Transverse colon (tissue), 4 donors: ENCODE measurements around the gene RAI1. TPM values are rescaled to one million over a fixed set of nuclear protein-coding genes. Genes with fewer than 3 reads are reported as not detected.

Source experiments
- DNase-seq: peaks from one replicate; pipeline ENCODE4 v3.0.0-alpha.2; 2019
- H3K27ac ChIP-seq, 4 donors: fragments of 200-600 bp; sonication (generic); 2 replicates each; pipeline ENCODE4 v1.5.1; 2016 to 2018; ENCODE audit warnings: inconsistent platforms in 4 of 4
- H3K27me3 ChIP-seq: fragments of 200-600 bp; sonication (generic); 2 replicates; pipeline ENCODE4 v1.5.1; 2017; ENCODE audit warnings: inconsistent platforms
- H3K36me3 ChIP-seq, 4 donors: fragments of 200-600 bp; sonication (generic); 2 replicates each; pipeline ENCODE4 v1.5.1; 2017 to 2019; ENCODE audit warnings: inconsistent platforms in 4 of 4
- H3K4me1 ChIP-seq, 4 donors: fragments of 200-600 bp; sonication (generic); 2 replicates each; pipeline ENCODE4 v1.5.1; 2017 to 2020; ENCODE audit warnings: inconsistent platforms in 4 of 4
- H3K4me3 ChIP-seq, 4 donors: fragments of 200-600 bp; sonication (generic); 1 replicate in 1 of 4; 2 replicates in 3 of 4; pipeline versions ENCODE4 v1.5.1 to v1.6.1; 2017 to 2019; ENCODE audit warnings: inconsistent platforms in 4 of 4
- H3K9me3 ChIP-seq, 2 donors: fragments of 200-600 bp; sonication (generic); 2 replicates each; pipeline ENCODE4 v1.5.1; 2017 to 2019; ENCODE audit warnings: inconsistent platforms in 2 of 2
- EP300 ChIP-seq: sonication (generic); formaldehyde crosslinking; IDR thresholded peaks from one replicate; pipeline ENCODE4 v1.6.1; 2017; ENCODE audit warnings: antibody characterized with exemption, low read depth
- POLR2A ChIP-seq: fragments of 450-650 bp; IDR thresholded peaks from one replicate; pipeline ENCODE4 v1.6.1; 2016; ENCODE audit warnings: antibody characterized with exemption, mild to moderate bottlenecking, moderate library complexity
- POLR2AphosphoS5 ChIP-seq, 3 donors: sonication (generic); formaldehyde crosslinking; IDR thresholded peaks; one replicate each; pipeline ENCODE4 v1.6.1; 2016; ENCODE audit warnings: antibody characterized with exemption in 3 of 3
- WGBS, 2 donors: methylation state at CpG; one replicate each; pipeline ENCODE4 v1.1.5; 2018; ENCODE audit warnings: low coverage in 1 of 2; 5-methylcytosine and 5-hydroxymethylcytosine counted together
- in situ Hi-C, 4 donors: fragments of 200-750 bp; cut with MboI; loops; one replicate each; pipeline versions ENCODE4 v1.15.0 to v1.15.1; 2017; ENCODE audit warnings: low sequenced_read_pairs in 3 of 4, low pct_ligation_motif_present in 1 of 4, low pct_unique_long_range_greater_than_20kb in 1 of 4
- intact Hi-C: fragments of 100-400 bp; cut with DNase I; formaldehyde crosslinking; loops from one replicate; pipeline ENCODE4 v1.15.1; 2023; ENCODE audit warnings: low total_unique reads
- total RNA-seq, 4 donors: library from RNA; depleted of rRNA; stranded (reverse); fragments of >200 nt; gene quantifications; one replicate each; pipeline ENCODE4 v1.1.0, GENCODE V29; 2016
- TF ChIP-seq, protein P1 (sequence below), 5 experiments: fragments of 200-600 bp in 3 of 5; fragments of 450-650 bp in 2 of 5; sonication (generic) in 3 of 5; IDR thresholded peaks; 1 replicate in 2 of 5; 2 replicates in 3 of 5; pipeline ENCODE4 v1.5.1; 2016 to 2017; ENCODE audit warnings: antibody characterized with exemption in 5 of 5, inconsistent platforms in 3 of 5, mild to moderate bottlenecking in 2 of 5, moderate library complexity in 1 of 5

RAI1 gene
- total RNA-seq, 4 donors from 2014 or later, result 14.1 to 163 (median 34.6) TPM

DNA sequence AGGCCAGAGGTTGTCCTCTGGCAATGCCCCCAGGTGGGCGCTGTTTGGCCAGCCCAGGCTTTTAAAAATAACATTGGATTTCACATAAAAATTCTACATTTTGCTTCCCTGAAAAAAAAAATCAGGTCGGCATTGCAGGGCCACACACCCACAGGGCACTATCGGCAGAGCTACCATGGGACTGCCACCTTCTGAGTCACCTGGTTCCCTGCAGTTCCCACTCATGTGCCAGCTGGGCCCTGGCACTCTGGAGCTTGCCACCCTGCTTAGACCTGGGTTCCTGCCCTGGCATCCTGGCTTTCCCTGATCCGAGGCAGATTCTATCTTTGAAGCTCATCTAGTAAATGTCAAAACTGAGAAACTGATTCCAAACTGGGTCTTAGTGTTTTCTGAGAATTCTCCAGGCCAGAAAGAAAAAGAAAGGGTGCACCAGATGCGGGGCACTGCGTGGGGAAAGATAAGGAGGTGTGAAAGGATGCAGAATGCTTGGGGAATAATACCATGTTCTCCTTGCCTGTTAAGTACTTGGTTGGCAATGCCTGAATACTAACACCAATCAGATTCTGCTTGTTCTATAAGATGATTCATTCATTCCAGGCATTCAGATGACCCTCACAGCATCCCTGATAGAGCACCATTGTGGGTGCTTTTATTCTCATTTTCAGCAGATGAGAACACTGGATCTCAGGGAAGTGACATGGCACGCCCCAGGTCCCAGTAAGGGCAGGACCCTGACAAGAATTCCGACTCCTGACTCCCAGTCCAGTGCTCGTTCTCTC is 51.8 kb downstream of the RAI1 start:
- peak overlapping the region in 2 of 4 donors; percentile 9 to 40 for H3K27ac ChIP-seq
- H3K4me3 ChIP-seq, result no peak overlapping the region
- no peaks in the 10 kb centered on the region for H3K36me3 ChIP-seq
- peaks cover 4 to 18% (median 12%) of the 10 kb centered on the region in 4 donors for H3K4me1 ChIP-seq
- no peaks in the 10 kb centered on the region for H3K27me3 ChIP-seq
- WGBS, 2 donors, result 90 to 91% methylated on average over 5 to 9 of the region's 9 CpGs
- in situ Hi-C loops, result no loop called here
- intact Hi-C loops, result no loop called here
- DNase-seq, result no peak
- TF ChIP-seq, protein P1, sequence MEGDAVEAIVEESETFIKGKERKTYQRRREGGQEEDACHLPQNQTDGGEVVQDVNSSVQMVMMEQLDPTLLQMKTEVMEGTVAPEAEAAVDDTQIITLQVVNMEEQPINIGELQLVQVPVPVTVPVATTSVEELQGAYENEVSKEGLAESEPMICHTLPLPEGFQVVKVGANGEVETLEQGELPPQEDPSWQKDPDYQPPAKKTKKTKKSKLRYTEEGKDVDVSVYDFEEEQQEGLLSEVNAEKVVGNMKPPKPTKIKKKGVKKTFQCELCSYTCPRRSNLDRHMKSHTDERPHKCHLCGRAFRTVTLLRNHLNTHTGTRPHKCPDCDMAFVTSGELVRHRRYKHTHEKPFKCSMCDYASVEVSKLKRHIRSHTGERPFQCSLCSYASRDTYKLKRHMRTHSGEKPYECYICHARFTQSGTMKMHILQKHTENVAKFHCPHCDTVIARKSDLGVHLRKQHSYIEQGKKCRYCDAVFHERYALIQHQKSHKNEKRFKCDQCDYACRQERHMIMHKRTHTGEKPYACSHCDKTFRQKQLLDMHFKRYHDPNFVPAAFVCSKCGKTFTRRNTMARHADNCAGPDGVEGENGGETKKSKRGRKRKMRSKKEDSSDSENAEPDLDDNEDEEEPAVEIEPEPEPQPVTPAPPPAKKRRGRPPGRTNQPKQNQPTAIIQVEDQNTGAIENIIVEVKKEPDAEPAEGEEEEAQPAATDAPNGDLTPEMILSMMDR (IDR thresholded peaks at IDR 0.05), result no peak
- TF ChIP-seq POLR2AphosphoS5 (IDR thresholded peaks at IDR 0.05) (no peak), EP300 (no peak), POLR2A (no peak)
- H3K9me3 ChIP-seq, result no peaks in the 10 kb centered on the region

DNA sequence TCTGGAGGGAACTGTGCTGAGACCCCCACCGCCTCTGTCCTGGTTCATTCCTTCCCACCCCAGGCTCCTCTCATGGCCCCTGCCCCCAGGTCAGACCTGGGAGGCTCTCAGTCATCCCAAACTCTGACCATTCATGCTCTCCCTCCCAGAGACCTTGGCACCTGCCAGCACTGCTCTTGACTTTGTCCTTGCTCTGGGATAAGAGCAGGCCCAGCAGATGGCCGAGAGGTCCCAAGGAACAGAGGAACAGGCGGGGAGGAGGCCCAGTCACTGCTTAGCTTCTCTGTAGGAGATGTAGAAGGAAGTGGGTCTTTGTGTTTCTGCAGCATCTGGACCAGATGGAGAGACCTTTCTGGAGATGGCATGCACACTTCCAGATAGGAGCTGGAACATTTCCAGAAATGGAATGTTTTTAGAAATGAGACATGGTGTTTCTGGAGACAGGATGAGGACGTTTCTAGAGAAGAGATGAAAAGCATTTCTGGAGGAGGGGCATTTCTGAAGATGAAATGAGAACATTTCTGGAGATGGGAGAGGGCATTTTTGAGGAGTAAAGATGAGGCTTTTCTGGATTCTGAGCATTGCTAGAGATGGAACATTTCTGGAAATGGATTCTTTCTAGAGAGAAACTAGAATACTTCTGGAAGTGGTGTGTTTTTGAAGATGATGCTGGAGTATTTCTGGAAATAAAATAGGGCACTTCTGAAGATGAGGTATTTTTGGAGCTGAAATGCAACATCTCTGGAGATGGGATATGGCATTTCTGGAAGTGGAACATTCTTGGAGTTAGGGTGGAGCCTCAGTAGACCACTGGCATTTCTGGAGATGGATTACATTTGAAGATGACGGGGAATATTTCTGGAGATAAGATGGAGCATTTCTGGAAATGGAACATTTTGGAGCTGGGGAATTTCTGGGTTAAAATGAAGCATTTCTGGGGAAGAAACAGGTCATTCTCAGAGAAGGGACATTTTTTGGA is 55.2 kb downstream of the RAI1 start:
- peaks cover 30 to 42% (median 40%) of the 10 kb centered on the region in 4 donors for H3K4me1 ChIP-seq
- H3K9me3 ChIP-seq, result no peaks in the 10 kb centered on the region
- in situ Hi-C loops, result no loop called here
- no peaks in the 10 kb centered on the region for H3K27me3 ChIP-seq
- no peaks in the 10 kb centered on the region for H3K36me3 ChIP-seq
- TF ChIP-seq POLR2A (no peak), EP300 (no peak), POLR2AphosphoS5 (IDR thresholded peaks at IDR 0.05) (no peak)
- TF ChIP-seq, protein P1 (IDR thresholded peaks at IDR 0.05), result no peak
- H3K4me3 ChIP-seq, result no peak overlapping the region
- no peak for DNase-seq
- peak overlapping the region in 1 of 4 donors; percentile 4 for H3K27ac ChIP-seq
- intact Hi-C loops, result no loop called here
- WGBS, 2 donors, result 65 to 76% methylated on average over 2 to 5 of the region's 5 CpGs

DNA sequence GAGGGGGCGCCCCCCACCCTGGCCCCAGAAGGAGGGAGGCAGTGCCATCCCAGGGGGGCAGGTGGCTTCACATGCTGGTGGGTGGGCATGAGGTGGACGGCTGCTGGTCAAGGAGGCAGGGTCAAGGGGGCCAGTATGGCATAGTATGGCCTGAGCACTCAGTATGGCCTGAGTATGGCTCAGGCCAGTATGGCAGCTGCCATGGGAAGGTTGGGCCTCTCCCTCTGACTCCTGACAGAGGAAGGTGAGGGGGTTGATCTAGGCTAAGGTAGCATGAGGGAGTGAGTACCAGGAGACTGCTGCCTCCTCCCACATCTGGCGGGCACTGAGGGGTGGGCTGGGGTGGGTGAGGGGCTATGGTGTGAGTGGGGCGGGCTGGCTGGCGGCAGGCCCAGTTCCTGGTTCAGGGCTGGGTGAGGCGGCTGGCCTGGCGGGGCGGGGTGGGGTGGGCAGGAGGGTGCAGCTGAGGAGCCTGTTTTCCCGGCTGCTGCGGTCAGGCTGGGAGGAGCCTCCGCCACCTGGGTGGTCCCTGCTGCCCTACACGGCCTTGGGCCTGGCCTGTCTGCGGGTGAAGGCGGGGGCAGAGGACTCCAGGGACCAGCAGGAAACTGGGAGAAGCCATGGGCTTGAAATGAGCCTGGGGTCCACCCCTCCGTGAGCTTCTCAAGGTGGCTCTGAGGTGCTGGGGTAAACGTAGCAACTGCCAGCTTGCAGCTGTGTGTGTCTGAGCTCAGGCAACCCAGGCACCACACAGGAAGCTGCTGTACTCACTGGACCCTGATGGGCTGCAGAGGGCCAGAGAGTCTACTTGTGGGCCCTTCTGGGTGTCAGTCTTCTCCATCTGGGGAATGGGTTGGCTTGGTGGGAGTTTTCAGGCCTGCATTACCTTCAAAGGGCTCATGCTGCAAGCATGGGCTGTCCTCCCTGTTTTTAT is 57.0 kb downstream of the RAI1 start:
- H3K4me1 ChIP-seq, result peaks cover 30 to 53% (median 47%) of the 10 kb centered on the region in 4 donors
- peak; percentile 74 for DNase-seq

More for the DNA sequence above, 57.0 kb downstream of the RAI1 start:
- Histone ChIP-seq H3K4me3 (no peak overlapping the region), H3K27ac (peak overlapping the region; percentile 76 to 88 (median 80)), H3K36me3 (no peaks in the 10 kb centered on the region), H3K9me3 (no peaks in the 10 kb centered on the region), H3K27me3 (no peaks in the 10 kb centered on the region)
- intact Hi-C loops (no loop called here), in situ Hi-C loops (no loop called here)
- WGBS, 2 donors, result 38% methylated on average over 15 of the region's 16 CpGs; no CpG with 5 or more reads in 1 of the 2 donors
- TF ChIP-seq POLR2A (no peak), EP300 (no peak), POLR2AphosphoS5 (IDR thresholded peaks at IDR 0.05) (no peak)
- TF ChIP-seq, protein P1 (IDR thresholded peaks at IDR 0.05), result no peak
